ENCODE results near the gene ABCC1. TPM values are rescaled to one million over a fixed set of nuclear protein-coding genes. Genes with fewer than 3 reads are reported as not detected.

The ABCC1 gene
- polyA plus RNA-seq, 1 donor (not counting 4 experiments of a cell fraction or from before 2014, with no cell fraction given), result 19.4 TPM

- Histone ChIP-seq H4K20me1 (ENCODE audit: control insufficient read depth, extremely low read depth, insufficient read depth, low read length) (no peaks in the 10 kb centered on the region), H3K9ac (ENCODE audit: control insufficient read depth, extremely low read depth, insufficient read depth, low read length) (no peak overlapping the region), H3K36me3 (ENCODE audit: control insufficient read depth in 2 of 2, extremely low read depth in 1 of 2, insufficient read depth in 2 of 2, low read length in 2 of 2) (peaks cover 23 to 30% of the 10 kb centered on the region in 2 experiments), H3K4me3 (ENCODE audit: control insufficient read depth in 2 of 3, extremely low read depth in 1 of 3, insufficient read depth in 2 of 3, low read depth in 1 of 3, low read length in 3 of 3) (no peak overlapping the region), H3K79me2 (ENCODE audit: control insufficient read depth, insufficient read depth, low read length) (no peaks in the 10 kb centered on the region), H3K27ac (ENCODE audit: control insufficient read depth, insufficient read depth, low read length) (no peak overlapping the region), H3K9me3 (ENCODE audit: control insufficient read depth, low read depth, low read length) (no peaks in the 10 kb centered on the region), H2AFZ (ENCODE audit: control insufficient read depth, low read length) (no peak overlapping the region), H3K9me1 (ENCODE audit: control insufficient read depth, extremely low read depth, insufficient read depth, low read length) (no peaks in the 10 kb centered on the region), H3K27me3 (ENCODE audit: control insufficient read depth, extremely low read depth, insufficient read depth, low read length) (no peaks in the 10 kb centered on the region), H3K4me1 (ENCODE audit: control insufficient read depth, extremely low read depth, insufficient read depth, low read length) (no peaks in the 10 kb centered on the region), H3K4me2 (ENCODE audit: control insufficient read depth, extremely low read depth, insufficient read depth, low read depth, low read length) (no peak overlapping the region)
- DNase-seq (ENCODE audit: low read depth, low spot score), result no peak
- TF ChIP-seq EZH2 (IDR thresholded peaks at IDR 0.05; ENCODE audit: low read length) (no peak), CTCF (optimal IDR thresholded peaks at IDR 0.05 in 1 of 3, IDR thresholded peaks at IDR 0.05 in 1 of 3, conservative IDR thresholded peaks at IDR 0.05 in 1 of 3; ENCODE audit: extremely low read depth in 1 of 3, insufficient read depth in 2 of 3, low read length in 3 of 3) (no peak)
- dilution Hi-C loops (cut with MboI; ENCODE audit: extremely low pct_ligation_motif_present, low sequenced_read_pairs), result no loop called here
- no peak for FAIRE-seq
These were observed 168.9 kb downstream of the ABCC1 start for GRCh38 chr16:16118337-16118736.

GRCh38 chr16:16120044-16120381 lies 170.6 kb downstream of the ABCC1 start:
- no peak overlapping the region for H3K27ac ChIP-seq (ENCODE audit: control insufficient read depth, insufficient read depth, low read length)
- H4K20me1 ChIP-seq (ENCODE audit: control insufficient read depth, extremely low read depth, insufficient read depth, low read length), result no peaks in the 10 kb centered on the region
- FAIRE-seq (no peak), DNase-seq (ENCODE audit: low read depth, low spot score) (no peak)
- no peak overlapping the region for H2AFZ ChIP-seq (ENCODE audit: control insufficient read depth, low read length)
- peaks cover 31% of the 10 kb centered on the region in 2 experiments for H3K36me3 ChIP-seq (ENCODE audit: control insufficient read depth in 2 of 2, extremely low read depth in 1 of 2, insufficient read depth in 2 of 2, low read length in 2 of 2)
- no peaks in the 10 kb centered on the region for H3K79me2 ChIP-seq (ENCODE audit: control insufficient read depth, insufficient read depth, low read length)
- H3K4me3 ChIP-seq (ENCODE audit: control insufficient read depth in 2 of 3, extremely low read depth in 1 of 3, insufficient read depth in 2 of 3, low read depth in 1 of 3, low read length in 3 of 3), result no peak overlapping the region
- no peak overlapping the region for H3K9ac ChIP-seq (ENCODE audit: control insufficient read depth, extremely low read depth, insufficient read depth, low read length)
- no peaks in the 10 kb centered on the region for H3K4me1 ChIP-seq (ENCODE audit: control insufficient read depth, extremely low read depth, insufficient read depth, low read length)
- H3K9me1 ChIP-seq (ENCODE audit: control insufficient read depth, extremely low read depth, insufficient read depth, low read length), result no peaks in the 10 kb centered on the region
- no peak for TF ChIP-seq EZH2 (IDR thresholded peaks at IDR 0.05; ENCODE audit: low read length)
- no peak for TF ChIP-seq CTCF (optimal IDR thresholded peaks at IDR 0.05 in 1 of 3, IDR thresholded peaks at IDR 0.05 in 1 of 3, conservative IDR thresholded peaks at IDR 0.05 in 1 of 3; ENCODE audit: extremely low read depth in 1 of 3, insufficient read depth in 2 of 3, low read length in 3 of 3)
- H3K27me3 ChIP-seq (ENCODE audit: control insufficient read depth, extremely low read depth, insufficient read depth, low read length), result no peaks in the 10 kb centered on the region
- peaks cover 5% of the 10 kb centered on the region for H3K9me3 ChIP-seq (ENCODE audit: control insufficient read depth, low read depth, low read length)
- no peak overlapping the region for H3K4me2 ChIP-seq (ENCODE audit: control insufficient read depth, extremely low read depth, insufficient read depth, low read depth, low read length)
- dilution Hi-C loops (cut with MboI; ENCODE audit: extremely low pct_ligation_motif_present, low sequenced_read_pairs), result no loop called here
